SHP77 (cell line): Measurements from ENCODE around the gene DCBLD1.
"Not testable (repeated sequence)": the region's sequence is repeated elsewhere in the genome, so short reads cannot be mapped to it uniquely, and the experiment has no call there.

Experiments used
- DNase-seq, 2 experiments: peaks; one replicate each; lab custom pipeline; 2025; lab: John Stamatoyannopoulos, UW

Gene DCBLD1

DNA sequence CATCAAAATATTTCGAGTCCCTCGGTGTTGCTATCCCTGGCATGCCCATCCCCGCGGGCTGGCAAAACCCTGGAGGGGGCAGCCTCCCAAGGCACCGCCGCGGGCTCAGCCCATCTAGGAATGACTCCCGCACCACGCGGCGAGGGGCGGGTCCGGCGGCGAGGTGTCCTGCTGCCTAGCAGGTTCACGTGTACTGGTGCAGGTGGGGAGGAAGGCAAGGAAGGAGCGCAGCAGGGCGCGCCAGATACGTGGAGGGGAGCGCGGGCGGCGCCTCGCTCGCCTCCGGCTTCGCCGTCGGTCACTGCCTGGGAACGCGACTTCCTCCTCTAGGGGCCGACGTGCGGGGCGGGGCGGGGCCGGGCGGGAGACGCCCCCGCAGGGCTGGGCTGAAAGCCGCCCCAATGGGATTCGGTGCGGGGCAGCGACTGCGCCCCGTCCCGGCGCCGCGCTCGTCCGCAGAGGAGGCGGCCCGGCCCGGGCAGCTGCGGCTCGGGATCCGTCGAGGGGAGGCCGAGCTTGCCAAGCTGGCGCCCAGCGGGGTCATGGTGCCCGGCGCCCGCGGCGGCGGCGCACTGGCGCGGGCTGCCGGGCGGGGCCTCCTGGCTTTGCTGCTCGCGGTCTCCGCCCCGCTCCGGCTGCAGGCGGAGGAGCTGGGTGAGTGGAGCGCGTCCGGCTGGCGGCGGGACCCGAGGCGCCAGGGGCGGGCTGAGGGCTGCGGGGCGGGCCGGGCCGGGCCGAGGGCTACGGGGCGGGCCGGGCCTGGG lies at the start of gene DCBLD1:
DCBLD1 (plus strand) TSS at position 435 of the 764 bp plus-strand sequence; CDS start at position 543, 108 bp downstream.
- DNase-seq, result peak; percentile 68 to 72

DNA sequence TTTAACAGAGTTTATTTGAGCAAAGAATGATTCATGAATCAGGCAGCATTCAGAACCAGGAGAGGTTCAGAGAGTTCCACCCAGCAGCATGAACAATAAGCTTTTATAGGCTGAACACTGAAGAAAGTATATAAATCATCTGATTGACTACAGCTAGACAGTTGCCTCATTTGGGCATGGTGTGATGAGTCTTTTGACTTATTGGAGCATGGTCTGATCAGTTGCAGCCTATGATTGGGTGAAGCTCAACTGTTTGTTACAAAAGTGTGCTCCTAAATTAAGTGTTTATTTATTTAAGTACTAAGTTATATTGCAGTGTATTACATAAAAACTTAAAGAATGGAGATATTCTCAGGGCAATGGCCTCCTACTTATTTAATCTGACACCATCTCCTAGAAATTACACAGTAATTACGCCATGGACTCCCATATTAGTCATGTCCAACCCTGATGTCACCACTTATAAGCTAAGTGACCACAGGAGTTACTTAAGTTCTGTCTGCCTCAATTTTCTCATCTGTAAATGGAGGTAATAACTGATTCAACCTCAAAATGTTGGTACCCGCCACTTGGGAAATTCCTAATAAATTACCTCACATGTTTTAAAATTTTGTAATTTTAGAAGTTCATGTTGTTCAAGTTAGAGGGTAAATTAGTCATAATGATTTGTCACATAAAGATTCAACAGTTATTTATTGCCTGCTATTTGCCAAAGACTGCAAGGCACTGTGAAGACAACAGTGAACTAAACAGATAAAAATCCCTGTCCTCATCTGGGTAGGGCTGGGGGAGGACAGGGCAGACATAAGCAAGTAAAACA lies 41.6 kb upstream of the DCBLD1 start:
- DNase-seq, result no peak

DNA sequence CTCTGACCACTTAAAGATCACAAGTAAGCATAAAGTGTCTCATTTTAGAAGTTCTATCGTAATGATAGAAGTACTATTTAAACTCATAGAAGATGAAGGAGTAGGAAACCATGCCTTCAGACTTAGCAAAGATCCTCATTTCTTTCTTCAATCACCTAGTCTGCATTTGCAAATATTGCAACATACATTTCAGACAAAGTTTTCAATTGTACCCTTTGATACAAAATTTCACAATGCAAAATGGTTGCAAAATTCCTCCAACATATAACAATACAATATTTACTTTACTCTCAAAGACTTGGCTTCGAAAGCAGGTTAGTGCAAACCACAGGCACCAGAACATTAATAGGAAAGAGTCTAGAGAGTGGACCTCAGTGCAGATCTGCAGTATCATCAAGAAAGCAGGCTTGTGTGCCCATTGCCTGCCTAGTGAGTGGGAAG lies 40.6 kb upstream of the DCBLD1 start:
- DNase-seq, result no peak

DNA sequence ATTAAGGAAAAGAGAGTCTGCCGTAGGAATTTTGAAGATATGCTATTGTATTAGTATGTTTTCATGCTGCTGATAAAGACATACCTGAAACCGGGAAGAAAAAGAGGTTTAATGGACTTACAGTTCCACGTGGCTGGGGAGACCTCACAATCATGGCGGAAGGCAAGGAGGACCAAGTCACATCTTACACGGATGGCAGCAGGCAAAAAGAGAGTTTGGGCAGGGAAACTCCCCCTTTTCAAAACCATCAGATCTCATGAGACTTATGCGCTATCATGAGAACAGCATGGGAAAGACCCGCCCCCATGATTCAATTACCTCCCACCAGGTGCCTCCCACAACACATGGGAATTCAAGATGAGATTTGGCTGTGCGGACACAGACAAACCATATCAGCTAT lies 40.2 kb upstream of the DCBLD1 start:
- DNase-seq, result not testable (repeated sequence)

DNA sequence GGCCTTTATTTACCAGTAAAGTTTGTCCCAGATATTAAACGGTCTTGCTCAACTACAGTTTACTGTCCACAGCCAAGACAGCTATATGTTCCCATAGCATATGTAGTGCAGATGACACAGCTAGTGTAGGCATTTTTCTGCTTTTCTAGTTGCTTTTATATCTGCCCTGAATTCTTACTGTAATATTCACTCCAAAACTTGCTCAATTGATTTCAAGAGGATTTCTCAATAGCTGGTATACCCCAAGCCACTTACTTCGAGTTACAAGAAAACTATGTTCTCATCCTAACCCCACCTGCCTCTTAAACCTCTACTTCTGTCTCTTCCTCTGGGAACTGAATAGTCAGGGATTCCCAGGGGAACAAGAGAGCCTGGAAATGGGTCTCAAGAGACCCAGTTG lies 37.9 kb upstream of the DCBLD1 start:
- DNase-seq, result no peak

DNA sequence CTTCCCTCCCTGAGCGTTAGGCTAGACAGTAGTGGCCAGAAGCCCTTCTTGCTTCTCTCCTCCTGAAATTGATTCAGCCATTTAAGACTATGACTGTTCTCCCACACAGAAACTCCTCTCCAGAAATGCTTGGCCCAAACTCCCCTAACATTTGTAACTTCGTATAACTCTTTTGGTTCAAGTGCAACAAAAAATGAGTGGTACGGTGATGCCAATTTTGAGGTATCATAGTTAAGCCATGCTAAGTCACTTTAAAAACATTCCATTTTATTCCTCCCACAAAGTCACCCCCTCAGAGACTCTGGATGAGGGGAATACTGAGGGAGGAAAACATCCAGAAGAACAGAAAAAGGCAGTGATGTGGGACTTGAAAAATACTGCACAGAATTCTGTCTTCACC lies 35.6 kb upstream of the DCBLD1 start:
- DNase-seq, result no peak

DNA sequence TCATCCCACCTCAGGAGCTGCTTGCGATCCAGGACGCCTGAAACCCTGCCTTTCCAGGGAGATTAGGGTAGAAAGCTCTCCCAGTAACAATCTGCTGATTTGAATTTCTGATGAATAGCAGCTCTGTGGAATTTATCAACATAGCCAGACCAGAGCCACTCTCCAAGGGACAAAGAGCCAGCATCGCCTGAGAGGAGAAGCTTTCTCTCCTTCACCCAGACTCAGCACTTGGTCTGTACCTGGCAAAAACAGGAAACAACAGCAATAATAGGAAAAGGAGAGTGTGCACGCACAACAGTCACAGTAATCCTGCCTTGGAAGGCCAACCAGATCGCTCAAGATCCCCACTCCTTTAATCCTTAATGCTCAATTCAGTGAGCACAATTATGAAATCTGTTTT lies 34.5 kb upstream of the DCBLD1 start:
- no peak for DNase-seq

DNA sequence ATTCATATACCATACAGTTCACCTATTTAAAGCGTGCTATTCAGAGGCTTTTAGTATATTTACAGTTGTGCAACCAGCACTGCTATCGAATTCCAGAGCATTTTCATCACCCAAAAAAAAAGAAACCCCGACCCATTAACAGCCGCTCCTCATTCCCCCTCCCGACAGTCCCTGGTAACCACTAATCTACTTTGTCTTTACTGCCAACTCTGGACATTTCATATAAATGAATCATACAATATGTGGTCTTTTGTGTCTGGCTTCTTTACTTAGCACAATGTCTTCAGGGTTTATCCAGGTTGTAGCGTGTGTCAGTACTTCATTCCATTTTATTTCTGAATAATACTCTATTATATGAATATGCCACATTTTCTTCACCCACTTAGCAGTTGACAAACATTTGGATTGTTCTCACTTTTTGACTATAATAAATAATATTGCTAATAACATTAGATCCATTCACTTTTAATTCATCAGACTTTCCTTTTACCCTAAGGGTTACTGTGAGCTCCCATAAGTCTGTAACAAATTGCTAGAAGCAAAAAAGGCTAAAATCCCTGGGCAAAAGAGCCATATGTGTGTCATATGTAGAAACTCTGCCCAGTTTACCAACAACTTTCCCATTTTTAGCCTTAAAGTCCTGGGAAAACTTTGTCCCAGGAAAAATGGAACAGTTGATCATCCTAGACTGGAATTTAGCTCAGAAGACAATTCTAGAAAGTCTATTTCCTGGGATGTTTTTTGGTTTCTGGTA lies 33.6 kb upstream of the DCBLD1 start:
- no peak for DNase-seq

DNA sequence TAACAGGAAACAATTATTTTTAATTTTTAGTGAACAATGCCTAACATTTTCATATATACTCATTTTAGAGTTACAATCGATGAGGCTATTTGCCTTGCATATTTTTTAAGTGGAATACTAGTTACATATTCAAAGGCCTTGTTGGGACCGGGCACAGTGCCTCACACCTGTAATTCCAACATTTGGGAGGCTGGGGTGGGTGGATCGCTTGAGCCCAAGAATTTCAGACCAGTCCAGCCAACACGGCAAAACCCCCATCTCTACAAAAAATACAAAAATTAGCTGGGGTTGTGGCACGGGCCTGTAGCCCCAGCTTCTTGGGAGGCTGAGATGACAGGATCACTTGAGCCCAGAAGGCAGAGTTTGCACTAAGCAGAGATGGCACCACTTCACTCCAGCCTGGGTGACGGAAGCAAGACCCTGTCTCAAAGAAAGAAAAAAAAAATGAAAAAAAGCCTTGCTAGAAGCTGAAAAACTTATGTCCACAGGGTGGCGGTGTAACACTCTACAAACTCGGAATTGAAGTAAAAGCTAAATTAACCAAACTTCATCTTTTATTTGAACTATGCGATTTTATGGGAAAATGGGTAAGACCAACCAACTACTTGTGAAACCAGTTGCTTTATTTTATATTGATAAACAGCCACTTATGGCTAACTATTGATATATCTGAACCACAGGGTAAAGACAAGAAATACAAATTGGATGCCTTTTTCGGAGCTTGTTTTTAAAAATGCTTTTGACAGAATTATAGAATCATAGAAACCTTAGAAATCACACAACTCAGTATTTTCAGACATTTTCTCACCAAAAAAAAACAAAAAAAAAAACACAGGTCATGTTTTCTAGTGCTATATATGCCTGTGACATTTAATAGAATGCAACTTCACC lies 32.7 kb upstream of the DCBLD1 start:
- peak; percentile 29 to 35 for DNase-seq

DNA sequence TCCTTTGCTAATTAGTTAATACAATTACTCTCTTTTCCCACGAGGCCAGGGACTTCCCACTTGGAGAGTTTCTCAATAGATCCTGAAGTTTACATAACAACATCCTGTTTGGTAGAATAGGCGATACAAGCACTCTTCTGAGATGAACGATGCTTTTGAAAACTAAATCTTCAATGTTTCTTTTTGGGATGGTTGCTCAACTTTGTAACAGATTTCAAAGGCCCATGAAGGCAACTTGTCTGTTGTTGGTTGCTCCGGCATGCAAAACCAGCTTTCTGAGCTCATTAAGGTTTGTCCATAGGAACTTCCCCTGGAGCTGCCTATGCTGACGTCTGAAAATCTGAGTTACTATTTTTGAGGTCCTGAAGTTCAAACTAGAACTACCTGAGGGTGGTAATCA lies 30.8 kb upstream of the DCBLD1 start:
- no peak for DNase-seq

DNA sequence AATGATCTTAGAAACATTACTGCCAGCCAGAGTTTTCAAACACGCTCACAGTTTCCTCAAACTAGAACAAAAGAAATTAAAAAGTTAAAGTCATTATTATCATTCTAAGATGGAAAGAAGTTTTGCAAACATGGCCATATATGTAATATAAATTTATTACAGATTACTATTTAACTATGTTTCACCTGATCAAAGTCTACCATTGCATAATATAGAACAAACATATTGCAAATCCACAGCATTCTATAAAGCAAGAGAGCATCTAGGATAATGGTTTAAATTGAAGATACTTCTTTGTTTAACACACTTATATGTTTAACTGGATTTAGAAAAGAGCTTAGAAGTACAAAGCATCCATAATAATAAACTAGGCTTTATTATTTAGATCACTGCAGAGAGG lies 26.2 kb upstream of the DCBLD1 start:
- no peak for DNase-seq

DNA sequence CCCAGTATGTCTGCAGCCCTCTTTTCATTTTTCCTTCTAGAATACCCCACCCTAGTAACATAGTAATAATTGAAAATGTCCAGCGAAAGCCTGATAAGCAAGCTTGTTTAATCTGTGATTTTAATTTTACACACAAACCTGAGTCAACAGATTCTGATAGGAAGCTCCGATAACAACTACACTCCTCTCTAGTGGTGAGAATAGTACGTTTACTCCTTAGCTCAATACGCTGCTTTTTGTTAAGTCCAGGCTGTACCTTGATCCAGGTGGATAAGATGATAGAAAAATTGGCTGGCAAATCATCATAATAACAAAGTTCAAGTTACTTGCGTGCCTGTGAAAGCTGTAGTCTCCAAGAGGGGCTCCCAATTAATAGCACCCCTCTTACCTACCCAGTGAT lies 25.5 kb upstream of the DCBLD1 start:
- no peak for DNase-seq

DNA sequence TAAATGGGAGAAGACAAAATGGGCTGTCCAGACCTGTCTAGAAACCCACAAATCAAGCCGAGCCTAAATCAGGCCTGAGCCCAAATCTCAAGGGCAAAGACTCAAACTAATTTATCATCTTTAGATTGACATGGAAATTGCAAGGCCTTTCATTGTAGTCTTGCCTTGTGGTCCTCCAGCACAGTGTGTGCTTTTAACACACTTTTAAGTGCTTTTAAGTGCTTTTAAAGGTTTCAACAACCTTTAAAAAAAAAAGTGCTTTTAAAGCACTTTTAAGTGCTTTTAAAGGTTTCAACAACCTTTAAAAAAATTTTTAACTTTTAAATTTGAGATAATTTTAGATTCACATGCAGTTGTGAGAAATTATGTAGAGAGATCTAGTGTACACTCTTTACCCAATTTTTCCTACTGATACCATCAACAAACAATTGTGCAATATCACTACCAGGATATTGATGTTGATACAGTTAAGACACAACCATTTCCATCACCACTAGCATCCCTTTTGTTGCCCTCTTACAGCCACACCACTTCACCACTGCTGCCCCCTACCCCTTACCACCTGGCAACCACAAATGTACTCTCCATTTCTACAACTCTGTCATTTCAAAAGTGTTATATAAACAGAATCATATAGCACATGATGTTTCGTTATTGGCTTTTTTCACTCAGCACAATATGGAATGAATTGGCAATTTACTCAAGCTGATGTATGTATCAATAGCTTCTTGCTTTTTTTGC lies 23.1 kb upstream of the DCBLD1 start:
- no peak for DNase-seq

DNA sequence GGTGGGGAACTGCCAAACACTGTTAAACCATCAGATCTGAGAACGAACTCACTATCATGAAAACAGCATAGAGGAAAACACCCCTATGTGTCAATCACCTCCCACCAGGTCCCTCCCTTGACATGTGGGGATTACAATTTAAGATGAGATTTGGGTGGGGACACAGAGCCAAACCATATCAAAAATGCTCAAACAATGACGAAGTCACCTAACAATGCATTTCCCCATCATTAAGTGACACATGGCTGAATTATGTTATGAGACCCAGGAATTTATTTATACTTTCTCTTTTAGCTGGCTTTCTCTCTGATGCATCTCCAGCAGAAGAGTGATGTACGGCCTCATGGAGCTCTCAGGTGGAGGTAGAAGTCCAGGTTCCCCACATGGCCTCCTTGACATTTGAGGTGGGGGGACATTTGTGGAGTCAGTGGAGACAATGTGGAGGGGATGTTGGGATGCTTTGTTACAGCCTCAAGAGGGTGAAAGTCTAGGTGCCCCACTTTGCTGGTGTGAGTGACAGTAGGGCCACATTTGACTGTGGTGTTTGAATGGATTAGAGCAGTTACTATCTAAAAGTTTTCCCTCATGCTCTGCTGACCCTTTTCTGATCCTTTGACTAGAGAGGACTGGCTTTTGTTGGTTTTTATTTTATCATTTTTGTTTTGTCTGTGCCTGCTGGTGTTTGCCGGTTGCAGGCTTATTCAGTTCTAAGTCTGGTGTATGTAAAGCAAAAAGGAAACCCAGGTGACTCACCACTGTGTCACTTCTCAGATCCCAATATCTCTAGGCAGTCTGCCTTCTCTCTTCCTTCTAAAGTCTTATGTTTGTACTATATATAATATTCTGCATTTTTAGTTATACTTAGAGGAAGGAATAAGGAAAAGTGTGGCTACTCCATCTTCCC lies 18.5 kb upstream of the DCBLD1 start:
- DNase-seq, result no peak

DNA sequence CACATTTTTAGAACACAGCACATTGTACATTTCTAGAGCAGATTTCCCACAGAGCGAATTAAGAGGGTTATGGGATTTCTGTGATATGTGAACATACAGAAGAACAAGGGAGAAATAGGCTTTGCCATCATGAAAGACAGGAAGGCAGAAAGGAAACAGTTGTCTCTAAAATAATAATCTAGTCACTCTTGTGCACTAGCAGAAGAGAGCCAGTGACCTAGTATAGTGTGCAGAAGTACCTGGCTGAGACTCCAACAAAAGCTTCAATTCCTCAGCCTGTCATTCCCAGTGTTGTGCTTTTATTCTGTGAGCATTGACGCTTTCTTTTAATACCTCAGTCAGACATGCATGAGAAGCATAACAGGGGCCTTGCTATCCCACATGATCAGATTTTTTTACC lies 17.8 kb upstream of the DCBLD1 start:
- no peak for DNase-seq

DNA sequence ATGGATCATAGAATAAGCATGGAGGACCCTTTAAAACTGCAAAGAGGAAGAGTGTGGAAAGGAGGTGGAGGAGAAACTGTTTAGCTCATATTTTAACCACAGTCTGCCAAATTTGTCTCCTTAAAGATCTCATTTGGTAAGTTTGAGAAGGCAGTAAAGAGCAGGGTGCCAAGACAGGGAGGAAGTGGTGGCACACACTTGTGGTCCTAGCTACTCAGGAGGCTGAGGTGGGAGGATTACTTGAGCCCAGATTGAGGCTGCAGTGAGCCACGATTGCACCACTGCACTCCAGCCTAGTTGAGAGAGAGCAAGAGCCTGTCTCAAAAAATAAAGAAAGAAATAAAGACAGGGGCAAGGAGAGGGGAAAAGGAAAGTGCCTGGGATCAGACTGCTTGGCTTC lies 16.8 kb upstream of the DCBLD1 start:
- DNase-seq, result no peak

DNA sequence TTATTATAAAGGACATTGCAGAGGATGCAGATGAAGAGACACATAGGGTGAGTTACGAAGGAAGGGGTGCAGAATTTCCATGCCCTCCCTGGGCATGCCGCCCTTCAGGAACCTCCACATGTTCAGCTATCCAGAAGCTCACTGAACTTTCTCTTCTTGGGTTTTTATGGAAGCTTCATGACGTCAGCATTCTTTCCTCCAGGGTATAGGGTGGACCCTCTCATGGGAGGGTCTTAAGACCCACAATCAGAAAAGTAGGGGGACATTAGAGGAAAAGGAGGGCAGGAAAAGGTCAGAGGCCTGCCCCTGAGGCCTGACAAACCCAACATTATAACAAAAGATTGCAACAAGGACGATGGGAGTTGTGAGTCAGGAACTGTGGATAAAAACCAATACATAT lies 14.6 kb upstream of the DCBLD1 start:
- no peak for DNase-seq

DNA sequence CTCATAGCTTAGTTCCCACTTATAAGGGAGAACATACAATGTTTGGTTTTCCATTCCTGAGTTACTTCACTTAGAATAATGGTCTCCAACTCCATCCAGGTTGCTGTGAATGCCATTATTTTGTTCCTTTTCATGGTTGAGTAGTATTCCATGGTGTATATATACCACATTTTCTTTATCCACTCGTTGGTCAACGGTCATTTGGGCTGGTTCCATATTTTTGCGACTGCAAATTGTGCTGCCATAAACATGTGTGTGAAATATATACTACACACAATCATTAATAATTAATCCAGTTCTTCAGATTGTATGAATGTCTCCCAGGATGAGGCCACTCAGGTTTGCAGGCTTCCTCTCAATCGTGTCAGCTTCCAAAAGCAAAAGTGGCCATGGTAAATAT lies 13.9 kb upstream of the DCBLD1 start:
- DNase-seq, result not testable (repeated sequence)

DNA sequence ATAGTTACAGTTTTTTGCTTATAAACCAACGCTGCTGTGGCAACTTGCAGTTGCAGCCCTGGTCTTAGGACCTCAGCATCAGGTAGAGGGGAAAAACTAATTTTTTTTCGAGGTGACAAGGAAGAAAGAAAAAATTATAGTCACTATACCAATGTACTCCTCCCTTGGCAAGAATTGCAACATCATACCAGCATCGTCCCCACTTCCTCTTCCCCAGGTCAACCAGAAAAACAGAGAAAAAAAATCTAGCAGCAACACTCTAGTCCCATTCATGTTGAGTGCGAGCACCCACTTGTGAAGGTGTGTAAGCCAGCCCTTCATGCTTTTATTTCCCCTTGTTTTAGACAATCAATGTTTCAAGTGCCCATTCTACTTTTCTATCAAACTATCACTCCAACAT lies 13.1 kb upstream of the DCBLD1 start:
- DNase-seq, result no peak

DNA sequence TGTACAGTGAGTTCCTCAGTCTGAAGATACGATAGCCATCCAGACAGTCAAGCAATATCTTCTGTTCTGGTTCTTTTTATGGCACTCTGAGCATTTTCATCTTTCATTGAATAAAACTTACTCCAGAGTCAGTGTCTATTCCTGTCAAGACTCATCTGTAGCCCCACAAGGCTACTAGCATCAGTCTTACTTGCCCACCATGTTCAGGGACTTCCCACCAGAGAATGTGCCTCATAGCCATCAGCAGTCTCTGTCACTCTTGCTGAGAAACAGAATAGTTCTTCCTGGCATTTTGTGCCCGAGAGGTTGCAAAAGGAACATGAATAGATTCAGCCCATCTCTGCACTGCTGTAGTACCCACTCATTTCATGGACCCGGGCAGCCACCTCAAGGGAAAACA lies 12.7 kb upstream of the DCBLD1 start:
- DNase-seq, result no peak
